Hippocampal formation (tissue), 2 donors: ENCODE data around the gene MTMR12.

ENCODE experiments used
- DNase-seq, 2 donors: peaks; one replicate each; lab custom pipeline; 2025; lab: John Stamatoyannopoulos, UW

MTMR12 gene, protein sequence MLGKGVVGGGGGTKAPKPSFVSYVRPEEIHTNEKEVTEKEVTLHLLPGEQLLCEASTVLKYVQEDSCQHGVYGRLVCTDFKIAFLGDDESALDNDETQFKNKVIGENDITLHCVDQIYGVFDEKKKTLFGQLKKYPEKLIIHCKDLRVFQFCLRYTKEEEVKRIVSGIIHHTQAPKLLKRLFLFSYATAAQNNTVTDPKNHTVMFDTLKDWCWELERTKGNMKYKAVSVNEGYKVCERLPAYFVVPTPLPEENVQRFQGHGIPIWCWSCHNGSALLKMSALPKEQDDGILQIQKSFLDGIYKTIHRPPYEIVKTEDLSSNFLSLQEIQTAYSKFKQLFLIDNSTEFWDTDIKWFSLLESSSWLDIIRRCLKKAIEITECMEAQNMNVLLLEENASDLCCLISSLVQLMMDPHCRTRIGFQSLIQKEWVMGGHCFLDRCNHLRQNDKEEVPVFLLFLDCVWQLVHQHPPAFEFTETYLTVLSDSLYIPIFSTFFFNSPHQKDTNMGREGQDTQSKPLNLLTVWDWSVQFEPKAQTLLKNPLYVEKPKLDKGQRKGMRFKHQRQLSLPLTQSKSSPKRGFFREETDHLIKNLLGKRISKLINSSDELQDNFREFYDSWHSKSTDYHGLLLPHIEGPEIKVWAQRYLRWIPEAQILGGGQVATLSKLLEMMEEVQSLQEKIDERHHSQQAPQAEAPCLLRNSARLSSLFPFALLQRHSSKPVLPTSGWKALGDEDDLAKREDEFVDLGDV

DNA sequence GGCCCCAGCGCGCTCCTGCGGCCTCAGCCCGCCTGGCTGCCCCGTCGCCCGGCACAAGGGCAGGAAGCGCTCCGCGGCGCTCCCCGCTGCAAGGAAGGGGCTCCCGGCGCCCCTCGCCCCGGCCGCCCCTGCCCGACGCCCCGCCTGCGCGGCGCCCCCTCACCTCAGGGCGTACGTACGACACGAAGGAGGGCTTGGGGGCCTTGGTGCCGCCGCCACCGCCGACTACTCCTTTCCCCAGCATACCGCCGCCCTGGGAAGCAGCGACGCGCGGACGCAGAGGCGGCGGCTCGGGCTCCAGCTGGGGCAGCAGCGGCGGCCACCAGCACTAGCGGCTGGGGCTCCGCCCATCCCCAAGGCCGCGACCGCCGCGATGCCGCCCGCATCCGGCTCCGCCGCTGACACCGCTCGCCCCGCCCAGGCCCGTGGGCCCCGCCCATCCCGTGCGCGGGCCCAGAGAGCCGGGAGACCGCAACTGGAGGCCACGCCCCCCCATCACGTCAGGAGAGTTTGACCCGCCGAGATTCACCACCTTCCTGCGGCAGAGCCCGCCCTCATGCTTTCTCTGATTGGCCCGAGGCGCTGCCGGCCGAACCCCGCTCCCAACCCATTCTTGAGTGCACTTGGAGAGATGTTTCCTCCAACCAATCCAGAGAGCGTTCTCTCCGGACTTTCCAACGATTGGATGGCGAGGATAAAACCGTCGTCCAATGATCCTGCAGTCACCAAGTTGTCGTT lies at the start of gene MTMR12:
Gene MTMR12, minus strand, starts transcription at position 345 of the 738 bp plus-strand sequence. Its CDS starts 101 bp downstream, at position 244.
- DNase-seq: peak; percentile 99 to 100

DNA sequence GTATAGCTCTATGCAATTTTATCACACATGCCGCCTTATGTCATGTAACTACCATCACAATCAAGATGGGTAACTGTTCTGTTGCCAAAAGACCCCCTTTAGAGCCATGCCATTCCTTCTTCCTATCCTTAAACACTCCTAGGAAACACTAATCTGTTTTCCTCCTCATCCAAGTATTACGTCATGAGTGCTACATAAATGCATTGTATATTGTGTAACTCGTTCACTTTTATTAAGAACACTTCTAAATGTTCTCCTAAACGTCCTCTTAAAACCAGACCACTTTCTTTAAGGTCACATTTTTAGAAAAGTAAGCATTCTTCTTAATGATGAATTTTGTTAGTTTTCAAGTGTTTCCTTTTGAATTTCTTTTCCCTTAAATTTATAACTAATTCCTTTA lies 49.8 kb upstream of the MTMR12 start:
- DNase-seq: no peak

DNA sequence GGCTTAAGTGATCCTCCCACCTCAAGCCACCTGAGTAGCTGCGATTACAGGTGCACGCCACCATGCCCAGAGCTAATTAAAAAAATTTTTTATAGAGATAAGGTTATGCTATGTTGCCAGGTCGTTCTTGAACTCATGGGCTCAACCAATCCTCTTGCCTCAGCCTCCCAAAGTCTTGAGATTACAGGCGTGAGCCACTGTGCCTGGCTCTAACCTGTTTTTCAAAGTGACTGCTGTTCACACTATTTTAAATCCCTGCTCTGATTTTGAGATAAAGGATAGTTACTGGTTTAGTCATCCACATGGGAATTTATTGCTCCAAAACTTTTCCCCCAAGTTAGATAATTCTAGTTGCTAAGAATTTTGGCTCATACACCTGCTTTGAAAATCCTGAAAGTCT lies 48.2 kb upstream of the MTMR12 start:
- no peak for DNase-seq

GRCh38 chr5:32358611-32359010 lies 45.9 kb upstream of the MTMR12 start:
- DNase-seq: no peak

GRCh38 chr5:32357658-32358057 lies 44.9 kb upstream of the MTMR12 start:
- DNase-seq: no peak

DNA sequence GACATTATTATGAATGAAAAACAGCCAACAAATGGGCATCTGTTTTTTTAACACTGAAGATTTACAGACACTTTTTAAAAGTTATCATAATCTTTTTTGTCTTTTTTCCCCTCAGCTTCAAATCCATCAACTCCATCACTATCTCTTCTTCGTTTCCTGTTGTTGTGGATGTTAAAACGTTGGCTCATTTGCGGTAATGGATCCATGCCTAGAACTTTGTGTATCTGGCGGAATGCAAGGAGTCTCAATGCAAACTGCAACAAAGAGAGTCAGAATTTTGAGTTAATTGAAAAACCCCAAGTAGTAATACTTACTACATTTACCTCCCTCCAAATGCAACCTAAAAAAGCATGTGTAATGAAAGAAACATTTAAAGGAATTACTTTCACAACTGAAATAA lies 42.9 kb upstream of the MTMR12 start:
- no peak for DNase-seq

- DNase-seq: no peak
Observed at GRCh38 chr5:32353420-32353819, 40.7 kb upstream of the MTMR12 start.

DNA sequence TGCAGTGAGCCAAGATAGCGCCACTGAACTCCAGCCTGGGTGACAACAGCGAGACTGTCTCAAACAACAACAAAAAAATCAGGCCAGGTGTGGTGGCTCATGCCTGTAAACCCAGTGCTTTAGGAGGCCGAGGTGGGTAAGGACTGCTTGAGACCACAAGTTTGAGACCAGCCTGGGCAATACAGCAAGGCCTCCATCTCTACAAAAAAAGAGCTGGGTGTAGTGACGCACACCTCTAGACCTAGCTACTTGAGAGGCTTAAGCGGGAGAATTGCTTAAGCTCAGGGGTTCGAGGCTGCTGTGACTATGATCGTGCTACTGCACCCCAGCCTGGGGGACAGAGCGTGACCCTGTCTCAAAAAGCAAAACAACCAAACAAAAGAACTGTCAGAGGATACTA lies 39.9 kb upstream of the MTMR12 start:
- no peak for DNase-seq

DNA sequence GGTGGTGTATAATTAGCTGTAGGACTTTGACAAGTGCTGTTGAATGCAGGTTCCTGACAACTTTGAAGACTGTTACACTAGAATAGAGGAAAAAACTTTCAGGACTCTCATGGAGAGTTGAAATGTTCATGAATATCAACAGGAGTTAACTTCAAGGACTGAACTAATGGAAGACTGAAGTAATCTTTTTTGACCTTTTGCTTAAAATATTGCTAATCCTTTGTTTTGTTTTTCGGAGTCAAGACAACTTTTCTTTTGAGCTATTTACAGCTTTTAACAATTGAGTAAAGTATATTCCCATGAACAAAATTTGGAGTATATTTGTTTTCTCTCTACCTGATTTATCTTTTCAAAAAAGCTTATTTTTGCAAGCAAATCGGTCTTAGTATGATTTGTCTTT lies 34.1 kb upstream of the MTMR12 start:
- no peak for DNase-seq

DNA sequence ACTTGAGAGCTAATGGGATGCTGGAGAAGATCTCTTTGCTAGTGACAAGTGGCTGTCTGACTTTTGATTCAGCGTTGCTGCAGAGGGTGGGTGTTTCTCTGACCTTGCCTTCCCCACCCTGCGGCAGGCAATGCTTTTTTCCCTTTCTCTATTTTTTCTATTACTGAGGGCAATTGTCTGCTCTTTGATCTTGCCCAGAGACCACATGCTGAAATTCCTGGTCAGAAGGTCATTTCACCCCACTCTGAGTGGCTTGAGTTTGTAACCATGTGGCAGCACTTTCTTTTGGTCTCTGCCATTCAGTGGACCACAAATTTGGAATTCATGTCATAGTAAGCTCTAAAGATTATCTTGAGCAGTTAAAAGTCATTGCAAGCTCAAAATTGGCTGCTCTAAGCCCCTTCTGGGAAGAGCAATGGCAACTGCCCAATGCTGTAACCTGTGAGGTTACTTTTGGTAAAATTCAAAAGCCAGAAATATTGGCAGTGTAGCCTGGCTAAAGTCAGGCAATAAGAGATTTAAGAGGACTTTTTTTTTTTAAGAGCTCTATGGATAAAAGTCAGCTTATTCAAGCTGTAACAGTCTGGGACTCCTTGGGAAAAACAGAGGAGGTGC lies 30.4 kb upstream of the MTMR12 start:
- no peak for DNase-seq

DNA sequence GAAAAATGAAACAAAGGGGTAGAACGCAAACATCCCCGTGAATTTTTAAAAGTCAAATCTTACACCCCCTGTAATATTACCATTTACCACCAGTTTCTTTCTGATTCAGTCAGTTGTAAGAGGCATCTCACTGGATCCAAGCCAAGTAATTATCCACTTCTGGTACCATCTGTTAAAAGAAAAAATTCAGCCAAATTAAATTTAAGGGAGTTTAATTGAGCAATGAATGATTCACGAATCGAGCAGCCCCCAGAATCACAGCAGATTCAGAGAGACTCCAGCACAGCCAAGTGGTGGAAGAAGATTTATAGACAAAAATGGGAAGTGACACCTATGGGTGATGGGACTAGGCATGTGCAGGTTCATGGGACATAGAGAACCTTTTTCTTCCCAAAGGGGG lies 29.9 kb upstream of the MTMR12 start:
- DNase-seq: no peak

- DNase-seq: no peak
Observed at GRCh38 chr5:32339878-32340277, 27.1 kb upstream of the MTMR12 start.

DNA sequence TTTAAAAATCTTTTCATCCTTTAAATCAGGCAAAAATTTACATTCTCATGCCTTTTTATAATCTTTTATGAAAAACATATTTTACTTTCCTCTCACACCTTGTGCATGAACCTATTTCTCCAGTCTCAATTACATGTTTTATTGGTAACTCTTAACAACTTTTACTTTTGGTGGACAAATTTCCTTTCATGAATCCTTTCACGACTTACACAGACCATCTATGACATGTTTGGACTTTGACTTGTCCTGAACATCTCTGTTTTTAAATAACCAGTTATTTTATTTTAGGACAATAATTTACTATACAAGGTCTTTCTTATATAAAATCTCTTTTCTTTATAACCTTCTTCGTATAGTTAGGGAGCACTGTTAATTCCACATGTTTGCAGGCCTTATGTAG lies 26.5 kb upstream of the MTMR12 start:
- no peak for DNase-seq

DNA sequence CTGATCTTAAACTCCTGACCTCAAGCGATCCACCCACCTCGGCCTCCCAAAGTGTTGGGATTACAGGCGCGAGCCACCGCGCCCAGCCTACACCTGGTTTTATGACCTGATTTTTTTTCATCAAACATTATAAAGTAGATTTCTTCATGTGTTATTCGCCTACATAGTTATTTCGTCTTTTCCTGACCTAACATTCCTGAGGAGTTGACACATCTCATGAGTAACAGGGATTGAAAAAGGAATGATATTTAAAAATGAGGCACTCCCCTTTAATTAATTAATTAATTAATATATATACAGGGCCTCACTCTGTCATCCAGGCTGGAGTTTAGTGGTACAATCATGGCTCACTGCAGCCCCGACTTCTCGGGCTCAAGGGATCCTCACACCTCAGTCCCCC lies 20.2 kb upstream of the MTMR12 start:
- no peak for DNase-seq

- DNase-seq: no peak
Observed at GRCh38 chr5:32332361-32332760, 19.6 kb upstream of the MTMR12 start.

DNA sequence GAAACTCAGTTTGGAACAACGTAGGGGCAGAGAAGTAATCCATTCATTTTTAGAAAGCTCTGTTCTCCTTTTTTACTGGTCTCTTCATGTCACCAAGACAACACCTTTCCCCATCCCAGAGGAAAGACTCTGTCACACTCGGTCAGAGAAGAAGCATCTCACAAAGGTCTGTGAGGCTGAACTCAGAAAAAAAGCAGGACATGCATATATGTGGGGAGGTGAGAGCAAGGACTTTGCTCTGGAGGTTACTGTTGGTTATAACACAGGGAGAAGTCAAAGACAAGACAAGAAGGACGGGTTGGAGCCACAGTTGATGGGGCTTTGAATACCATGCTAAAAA lies 19.2 kb upstream of the MTMR12 start:
- no peak for DNase-seq

- DNase-seq: no peak
Observed at GRCh38 chr5:32331217-32331934, 18.6 kb upstream of the MTMR12 start.

GRCh38 chr5:32330126-32330971 lies 17.6 kb upstream of the MTMR12 start:
- DNase-seq: no peak

DNA sequence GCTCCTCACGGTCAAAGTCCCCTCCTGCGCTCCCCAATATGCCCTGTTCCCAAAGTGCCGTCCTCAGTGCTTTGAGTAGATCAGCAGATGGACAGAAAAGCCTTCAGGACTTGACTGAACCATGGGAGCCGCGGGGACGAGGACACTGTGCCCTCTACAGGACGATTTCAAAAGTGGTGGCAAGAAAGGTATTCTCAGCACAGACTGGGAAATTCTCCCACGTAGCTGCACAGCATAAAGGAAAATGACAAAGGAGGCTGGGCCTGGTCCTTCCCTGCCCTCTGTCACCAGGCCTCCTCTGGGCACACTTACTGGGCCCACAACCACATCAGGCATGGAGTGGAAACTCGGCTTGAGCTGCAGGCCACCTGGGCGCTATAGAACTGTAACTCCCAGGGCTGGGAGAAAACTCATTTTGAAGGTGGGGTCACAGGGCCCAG lies 16.7 kb upstream of the MTMR12 start:
- DNase-seq: peak; percentile 54 to 60

GRCh38 chr5:32326216-32326772 lies 13.6 kb upstream of the MTMR12 start:
- DNase-seq: no peak
